Midbrain (tissue), 1 donor: ENCODE results near the gene MAP3K21.

ENCODE experiments used
- DNase-seq: peaks from one replicate; lab custom pipeline; 2025; lab: John Stamatoyannopoulos, UW

The MAP3K21 gene

DNA sequence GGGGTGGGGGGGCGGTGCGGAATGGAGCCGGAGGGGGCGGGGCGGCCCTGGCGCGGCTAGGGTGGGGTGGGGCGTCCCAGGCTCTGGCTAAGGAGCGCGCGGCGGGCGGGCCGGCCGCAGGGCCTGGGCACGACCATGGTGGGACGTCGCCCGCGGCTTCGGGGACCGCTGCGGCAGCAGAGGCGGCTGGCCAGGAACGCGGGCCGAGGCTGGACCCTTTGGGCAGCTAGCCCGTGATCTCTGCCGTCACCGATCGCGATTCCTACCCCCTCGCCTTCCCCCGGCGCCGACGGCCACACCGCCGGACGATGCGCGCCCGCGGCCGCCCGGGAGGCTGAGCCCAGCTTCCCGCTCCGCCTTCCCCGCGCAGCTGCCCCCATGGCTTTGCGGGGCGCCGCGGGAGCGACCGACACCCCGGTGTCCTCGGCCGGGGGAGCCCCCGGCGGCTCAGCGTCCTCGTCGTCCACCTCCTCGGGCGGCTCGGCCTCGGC, at the start of gene MAP3K21:
MAP3K21 (plus strand) TSS at position 74 of the 491 bp plus-strand sequence; CDS start at position 379, 305 bp downstream.
- no peak for DNase-seq

DNA sequence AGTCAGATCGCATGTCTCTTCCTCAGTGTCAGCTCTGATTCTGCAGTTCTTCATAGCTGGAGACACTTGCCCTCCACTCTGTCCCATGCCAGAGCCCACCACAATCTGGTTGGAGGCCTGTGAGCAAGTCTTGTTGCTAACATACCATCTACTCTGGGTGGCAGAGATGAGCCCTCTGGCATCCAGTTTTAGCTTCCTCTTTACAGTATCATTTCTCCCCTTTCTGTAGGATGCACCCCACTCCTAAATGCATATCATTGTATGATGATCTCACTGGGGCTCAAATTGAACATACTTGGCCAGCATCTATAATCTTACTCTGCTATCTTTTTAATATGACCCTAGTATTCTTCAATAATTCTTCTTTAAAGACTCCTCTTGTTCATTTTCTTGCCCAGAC, 48.9 kb upstream of the MAP3K21 start:
- DNase-seq: no peak

DNA sequence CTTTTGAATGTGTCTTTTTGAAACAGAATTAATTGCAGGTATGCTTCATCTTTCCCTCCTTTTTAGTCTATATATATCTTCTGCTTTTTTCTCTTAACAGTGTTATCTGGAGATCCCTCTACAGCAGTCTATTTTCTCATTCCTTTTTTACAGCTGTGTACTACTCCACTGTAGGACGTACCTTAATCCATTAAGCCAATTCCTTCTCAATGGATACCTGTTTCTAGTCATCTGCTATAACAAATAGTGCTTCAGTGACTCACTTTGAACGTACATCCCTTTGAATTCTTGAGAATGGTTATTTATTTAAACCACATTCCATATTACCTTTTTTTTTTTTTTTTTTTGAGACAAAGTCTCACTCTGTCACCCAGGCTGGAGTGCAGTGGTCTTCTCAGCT, 47.6 kb upstream of the MAP3K21 start:
- no peak for DNase-seq

DNA sequence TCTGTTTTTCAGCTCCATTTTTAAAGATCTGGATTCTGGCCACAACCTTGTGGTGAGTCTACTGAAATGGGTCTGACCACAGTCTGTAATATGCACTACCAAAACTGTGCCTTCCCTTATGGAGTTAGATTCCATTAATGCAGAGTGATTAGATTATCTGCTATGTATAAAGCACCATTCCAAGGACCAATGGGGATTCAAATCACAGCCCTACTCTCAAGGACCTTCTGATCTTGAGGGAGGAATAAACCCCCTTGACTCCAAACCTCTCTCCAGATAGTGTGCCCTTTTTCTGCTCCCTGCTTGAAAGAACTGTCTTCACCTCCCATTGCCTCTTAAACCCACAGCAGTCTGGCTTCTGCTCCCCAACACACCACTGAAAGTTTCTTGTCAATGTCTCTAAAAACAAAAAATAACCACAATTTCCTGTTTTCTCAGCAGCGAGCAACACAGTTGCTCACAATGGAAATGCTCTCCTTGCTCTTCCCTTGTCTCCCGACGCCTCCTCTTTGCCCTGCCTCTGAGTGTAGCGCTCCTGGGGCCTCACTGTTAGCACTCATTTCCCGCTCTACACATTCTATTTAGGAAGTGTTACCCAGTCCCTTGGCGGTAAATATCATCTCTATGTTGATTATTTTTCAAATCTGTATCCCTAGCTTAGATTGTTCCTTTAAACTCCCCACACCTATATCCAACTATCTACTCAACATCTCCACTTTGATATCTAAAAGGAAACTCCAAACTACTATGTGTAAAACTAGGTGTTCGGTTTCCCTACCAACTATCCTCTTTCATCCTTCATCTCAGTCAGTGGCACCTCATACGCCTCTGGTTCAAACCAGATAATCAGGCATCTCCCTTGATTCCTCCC, 45.6 kb upstream of the MAP3K21 start:
- DNase-seq: no peak

DNA sequence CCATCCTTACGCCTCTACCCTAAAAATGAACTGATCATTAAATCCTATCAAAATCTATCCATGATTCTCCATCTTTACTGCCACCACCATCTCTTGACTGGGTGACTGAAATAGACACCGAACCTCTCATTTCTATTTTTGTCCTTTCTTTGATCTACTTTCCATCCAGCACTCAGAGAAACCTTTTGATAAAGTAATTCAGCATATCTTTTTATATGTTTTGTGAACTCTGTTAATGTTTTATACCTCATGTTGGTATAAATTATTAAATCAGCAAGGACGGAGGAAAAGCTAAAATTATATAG, 45.0 kb upstream of the MAP3K21 start:
- no peak for DNase-seq

DNA sequence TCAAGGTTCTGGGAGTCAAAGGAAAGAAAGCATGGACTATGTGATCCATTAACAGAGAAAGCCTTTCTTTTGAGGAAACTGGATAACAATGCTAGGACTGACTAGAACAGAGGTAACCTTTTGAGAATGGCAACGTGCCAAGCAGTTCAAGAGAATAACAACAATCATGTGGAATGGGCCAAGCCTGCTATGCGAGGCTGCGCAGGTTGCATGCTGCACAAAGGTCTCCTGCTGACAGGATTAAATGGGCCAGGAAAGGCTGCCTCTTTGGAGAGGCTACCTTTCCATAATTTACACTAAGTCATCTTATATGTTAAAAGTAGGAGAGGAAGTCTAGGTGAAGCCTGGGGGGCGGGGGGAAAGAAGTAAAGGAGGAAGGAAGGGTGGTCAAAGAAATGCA, 37.8 kb upstream of the MAP3K21 start:
- DNase-seq: no peak

DNA sequence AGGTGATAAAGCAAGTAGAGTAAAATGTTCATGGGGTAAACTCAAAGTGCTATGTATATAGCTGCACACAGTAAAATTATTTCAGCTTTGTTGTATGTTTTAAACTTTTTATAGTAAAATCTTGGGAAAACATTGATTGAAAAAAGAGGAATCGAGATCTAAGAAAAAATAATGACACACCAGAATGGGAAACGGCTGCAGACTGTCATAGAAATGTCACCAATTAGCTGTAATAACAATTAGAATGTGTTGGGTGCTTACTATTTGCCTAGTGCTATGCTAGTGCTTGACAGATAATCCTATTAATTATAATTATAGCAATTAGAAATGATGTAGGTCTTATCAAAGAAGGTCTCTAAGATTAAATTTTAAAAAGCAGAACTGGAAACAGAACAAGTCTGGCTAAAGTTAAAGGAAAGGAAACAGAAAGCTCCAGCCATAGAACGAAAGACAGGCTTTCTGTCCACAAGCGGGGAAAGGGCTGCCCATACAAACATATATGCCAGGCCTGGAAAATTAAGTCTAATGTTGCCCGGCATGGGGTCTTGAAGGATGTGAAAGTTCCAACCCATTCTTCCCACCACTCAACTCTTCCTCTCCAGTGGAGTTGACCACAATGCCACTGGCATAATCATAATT, 37.0 kb upstream of the MAP3K21 start:
- no peak for DNase-seq

DNA sequence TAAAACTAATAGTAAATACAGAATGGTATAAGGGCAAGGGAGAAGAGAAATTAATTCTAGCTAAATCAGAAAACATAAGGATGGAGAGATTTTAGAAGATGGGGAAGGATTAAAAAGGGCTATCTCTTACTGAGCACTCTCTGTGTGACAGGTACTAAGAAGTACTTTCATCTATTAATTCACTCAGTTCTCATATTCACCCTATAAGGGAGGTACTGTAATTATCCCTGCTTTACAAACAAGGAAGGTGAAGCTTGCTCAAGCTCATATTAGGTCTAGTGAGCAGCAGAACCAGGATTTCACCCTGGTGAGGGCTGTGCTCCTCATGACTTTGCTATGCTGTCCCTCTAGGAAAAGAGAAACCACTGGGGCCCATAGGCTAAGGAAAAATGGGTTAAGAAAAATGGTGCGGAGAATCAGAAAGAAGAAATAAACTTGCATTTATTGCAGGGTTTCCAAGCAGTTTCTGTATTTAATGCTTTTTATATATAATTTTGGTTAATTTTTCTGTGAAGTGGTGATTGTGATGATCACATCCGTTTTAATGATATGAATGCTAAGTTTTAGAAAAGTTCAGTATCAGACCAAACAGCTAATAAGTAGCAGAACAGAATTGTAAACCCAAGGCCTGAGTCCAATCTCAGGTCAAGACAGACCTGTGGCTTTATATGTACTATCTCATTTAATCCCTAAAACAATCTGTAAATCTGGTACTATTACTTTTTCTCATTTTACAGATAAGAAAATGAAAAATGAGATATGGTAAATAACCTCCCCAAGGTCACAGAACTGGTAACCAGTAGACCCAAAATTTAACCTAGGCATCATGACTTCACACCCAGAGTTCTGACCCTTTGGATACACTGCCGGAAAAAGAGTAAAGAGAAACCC, 33.7 kb upstream of the MAP3K21 start:
- DNase-seq: no peak

DNA sequence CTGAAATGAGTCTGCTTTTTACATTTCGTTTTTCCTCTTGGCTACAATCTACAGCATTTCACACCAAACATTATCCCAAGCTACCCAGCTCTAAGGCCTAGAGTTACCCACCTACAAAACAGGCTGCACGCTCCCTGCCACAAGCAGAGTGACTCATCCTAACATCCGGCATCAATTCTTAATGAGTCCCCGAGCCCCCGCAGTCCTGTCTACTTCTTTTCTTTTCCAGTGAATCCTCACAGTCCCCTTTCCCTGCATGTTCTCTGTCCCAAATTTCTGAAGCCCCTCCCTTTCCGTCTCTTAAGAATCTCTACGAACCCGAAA, 32.6 kb upstream of the MAP3K21 start:
- DNase-seq: no peak

DNA sequence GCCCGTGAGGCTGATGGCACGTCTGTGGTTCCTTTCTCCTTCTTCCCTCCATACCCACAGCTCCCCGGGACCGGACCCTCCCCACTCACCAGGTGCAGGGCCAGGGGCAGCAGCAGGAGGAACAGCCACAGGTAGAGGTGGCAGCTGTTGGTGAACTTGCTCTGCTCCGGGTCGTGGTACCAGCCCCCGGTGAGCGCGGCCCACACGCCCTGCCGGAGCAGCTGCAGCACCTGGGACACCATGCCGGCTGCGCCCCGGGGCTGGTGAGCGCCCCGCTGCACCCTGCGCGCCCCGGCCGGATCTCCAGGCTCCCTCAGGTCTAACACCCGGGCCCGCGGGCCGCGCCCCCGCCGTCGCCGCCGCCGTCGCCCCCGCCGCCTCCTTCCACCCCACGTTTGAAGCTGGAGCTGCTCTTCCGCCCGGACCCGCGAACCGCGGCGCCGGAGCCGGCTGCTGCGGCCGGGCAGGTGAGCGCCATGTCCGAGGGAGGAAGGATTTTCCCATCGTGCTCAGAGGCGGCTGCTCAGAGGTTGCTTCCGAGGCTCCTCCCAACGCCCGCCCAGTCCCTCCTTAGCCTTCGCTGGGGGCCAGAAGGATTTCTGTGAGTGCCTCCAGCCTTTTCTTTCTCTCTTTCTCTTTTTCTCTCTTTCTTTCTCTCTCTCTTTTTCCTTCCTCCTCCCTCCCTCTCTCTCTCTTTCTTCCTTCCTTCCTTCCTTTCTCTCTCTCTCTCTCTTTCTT, 32.1 kb upstream of the MAP3K21 start, which contains the start of gene PCNX2:
PCNX2 (minus strand) TSS at position 489 of the 738 bp plus-strand sequence; CDS start at position 242, 247 bp downstream.
- DNase-seq: no peak

DNA sequence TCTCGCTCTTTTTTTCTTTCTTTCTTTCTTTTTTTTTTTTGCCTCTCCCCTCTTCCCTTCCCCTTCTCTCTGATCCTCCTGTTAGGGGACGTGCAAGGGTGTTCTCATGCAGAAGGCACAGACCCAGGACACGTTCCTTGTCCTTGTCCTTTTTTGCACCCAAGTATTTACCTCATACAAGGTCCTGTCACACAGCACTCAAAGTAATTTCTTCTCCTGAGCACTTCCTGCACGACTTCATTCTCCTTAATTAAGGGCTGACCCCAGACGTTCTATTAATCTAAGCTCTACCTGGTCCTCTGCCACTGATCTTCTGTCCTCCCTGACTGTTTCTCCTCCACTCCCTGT, 31.6 kb upstream of the MAP3K21 start:
- DNase-seq: no peak

DNA sequence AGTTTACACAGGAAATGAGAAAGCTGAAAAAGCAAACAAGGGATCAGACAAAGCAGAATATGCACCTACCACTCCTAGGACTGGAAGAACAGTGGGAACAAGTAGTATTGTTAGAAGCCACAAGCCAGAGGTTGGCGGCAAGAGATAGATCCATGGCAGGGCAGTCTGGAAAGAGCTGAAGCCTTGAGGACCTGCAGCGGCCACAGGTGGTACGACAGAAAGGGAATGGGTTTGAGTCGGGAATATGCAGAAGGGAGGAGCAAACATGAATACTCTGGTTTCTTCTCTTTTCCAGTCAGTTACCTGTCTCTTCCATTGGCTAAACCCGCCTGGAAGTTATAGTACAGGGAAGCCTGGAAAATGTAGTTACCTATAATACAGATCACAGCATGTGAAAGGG, 28.1 kb upstream of the MAP3K21 start:
- DNase-seq: no peak

DNA sequence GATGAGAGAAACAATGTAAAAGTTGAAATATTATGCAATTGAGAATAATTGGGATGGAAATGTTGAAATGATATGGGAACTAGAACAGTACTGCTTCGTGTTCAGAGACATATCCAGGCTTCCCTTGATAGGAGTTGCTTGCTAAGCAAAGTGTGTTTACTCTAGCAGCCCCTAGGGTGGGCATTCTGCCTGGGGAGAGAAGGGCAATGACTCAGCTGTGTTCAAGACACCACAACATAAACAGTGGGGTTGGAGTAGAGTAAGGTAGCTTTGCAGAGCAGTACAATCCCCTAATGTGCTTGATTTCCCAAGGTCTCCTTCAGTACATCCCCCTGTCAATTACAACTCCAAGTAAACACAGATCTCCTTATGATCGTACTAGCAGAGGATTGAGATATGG, 27.2 kb upstream of the MAP3K21 start:
- DNase-seq: no peak

DNA sequence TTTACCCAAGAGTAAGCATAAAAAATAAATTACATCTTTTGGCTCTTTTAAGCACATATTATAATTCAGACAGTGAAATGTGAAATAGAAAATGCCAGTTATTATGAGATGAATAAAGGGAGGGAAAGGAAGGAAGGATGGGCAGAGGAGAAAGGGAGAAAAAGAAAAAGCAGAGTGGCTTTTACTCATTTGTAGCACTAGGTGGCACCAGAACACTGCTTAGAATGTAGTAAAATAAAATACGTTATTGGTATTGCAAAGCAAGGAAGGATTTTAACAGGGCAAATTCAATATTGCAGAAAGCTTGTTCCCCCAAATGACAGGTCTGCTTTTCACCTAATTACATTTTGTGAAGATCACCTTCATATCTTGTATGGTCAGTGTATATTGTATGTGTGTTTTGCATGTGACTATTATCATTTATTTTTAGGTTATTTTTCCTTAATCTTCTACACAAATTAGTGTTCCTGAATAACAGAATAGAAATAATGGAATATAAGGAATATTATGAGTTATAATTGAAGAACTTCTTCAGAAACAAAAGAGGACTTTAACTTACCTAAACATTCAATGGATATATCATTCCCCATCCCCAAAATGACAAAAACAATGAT, 22.9 kb upstream of the MAP3K21 start:
- peak; percentile 35 for DNase-seq

DNA sequence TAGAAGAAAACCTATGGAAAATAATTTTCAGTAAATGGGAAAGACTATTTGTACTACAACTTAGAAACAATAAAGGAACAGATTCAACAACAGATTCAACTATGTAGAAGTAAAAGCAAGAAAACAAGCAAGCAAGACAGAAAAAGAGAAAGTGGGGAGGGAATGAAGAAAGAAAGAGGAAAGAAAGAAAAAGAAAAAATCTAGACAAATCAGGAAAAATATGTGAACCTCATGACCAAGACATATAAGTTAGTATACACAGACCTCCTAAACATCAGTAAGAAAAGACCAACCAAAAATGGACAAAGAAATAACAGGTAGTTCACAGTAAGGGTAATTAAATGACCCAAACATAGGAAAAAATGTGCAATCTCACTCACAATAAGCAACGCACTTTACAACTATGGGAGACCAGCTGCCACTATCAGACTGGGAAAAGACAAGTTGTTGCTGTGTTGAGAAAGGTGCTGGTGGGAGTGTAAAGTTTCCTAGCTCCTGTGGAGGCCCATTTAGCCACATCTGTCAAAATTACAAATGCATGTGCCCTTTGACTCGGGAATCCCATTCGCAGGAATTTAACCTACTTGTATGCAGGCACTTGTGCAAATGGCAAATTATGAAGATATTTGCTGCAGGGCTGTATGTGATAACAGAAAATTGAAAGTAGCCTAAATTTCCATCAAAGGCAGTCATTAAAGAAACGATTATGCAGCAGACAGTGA, 13.9 kb upstream of the MAP3K21 start:
- DNase-seq: no peak

DNA sequence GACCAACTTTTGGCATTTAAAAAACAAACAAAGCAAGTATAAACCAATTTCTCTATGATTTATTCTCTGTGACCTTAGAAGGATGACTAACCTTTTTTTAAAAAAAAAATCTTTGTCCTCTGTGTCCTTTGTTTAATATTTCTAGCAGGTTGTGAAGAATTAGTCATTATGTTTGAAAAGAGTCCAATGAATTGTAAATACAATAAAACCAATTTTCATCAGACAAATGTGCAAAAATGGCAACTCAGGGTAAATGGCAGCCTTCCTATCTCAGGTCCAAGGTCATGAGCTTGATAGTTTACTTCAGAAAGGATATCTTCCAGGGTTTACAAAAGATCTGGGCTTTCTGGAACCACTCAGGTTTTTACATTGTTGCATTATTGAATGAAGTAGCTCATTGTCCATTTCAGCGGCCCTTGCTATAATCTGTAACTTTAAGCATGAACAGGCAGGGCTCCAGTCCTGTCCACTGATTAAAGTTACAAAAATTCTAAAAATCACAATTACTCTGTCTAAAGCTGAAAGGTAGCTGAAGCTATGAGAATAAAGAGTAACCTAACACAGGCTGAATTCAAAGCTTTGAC, 11.7 kb upstream of the MAP3K21 start:
- DNase-seq: no peak

DNA sequence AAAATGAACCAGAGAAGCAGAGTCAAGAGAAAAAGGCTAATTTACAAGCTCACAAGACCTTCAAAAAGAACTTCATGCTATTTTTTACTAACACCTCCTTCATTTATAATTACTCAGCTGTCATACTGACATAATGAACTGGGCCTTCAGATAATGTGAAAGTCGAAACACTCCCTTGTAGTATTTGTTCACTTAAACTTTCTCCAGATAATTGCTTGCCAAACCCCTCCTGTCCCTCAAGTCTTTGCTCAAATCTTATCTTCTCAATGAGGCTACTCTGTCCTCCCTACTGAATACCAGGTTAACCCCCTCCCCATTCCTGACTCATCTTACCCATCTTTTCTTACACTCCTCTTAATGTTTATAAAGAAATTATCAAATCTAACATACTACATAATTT, 11.1 kb upstream of the MAP3K21 start:
- no peak for DNase-seq

DNA sequence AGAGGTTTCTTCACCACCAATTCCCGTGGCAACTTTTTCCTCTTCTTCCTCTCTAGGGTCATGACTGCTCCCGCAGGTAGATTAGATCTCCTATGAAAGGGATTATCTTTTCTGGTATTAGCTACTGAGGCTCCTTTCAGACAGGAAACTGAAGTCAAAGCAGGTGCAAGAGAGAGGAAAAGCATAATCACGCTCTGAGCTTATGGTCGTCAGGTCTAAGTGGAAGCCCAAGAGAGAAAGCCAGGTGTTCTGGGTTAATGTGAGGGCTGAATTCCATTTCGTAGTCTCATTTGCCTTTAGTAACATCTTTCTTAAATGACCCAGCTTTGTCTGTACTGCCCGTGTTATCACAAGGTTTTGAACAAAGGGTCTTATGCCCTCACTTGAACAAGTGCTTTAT, 8.3 kb upstream of the MAP3K21 start:
- no peak for DNase-seq

DNA sequence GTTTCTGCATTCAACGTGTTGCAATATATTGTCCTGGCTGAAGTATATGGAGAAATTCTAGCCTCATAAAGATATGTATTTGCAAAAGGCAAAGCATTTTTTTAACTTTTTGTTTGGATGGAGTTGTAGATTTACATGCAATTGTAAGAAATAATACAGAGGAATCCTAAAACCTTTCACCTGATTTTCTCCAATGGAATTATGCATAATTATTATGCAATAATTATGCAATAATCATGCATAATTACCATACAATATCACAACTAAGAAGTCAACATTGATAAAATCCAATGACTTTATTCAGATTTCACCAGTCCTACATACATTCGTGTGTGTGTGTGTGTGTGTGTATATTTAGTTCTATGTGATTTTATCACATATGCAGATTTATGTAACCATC, 7.5 kb upstream of the MAP3K21 start:
- DNase-seq: no peak

DNA sequence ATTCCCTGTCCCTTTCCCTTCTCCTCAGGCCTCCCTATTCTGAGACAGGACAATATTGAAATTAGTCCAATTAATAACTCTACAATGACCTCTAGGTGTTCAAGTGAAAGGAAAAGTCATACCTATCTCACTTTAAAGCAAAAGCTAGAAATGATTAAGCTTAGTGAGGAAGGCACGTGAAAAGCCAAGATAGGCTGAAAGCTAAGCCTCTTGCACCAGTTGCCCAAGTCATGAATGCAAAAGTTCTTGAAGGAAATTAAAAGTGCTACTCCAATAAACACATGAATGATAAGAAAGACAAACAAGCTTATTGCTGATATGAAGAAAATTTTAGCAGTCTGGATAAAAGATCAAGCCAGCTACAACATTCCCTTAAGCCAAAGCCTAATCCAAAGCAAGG, 3.8 kb upstream of the MAP3K21 start:
- no peak for DNase-seq

DNA sequence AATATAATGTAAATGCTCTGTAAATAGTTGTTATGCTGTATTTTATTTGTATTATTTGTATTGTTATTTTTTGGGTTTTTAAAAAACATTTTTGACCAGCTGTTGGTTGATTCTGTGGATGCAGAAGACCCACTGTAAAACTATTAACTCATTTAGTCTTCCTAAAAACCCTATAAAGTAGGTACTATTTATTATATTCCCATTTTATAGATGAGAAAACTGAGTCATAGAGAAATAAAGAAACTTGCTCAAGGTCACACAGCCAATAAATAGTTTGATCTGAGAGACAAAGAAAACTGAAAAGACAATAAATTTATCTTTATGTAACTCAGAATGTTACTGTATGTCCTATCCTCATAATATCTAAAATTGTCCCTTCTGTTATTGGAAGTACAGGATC, 1.2 kb upstream of the MAP3K21 start:
- no peak for DNase-seq
